ENCODE results near the gene GAPT.
A peak's percentile ranks its signal among the peaks of the same experiment; 100 is the strongest.

Gene GAPT
- 0 reads per million in 2 donors for total RNA-seq

DNA sequence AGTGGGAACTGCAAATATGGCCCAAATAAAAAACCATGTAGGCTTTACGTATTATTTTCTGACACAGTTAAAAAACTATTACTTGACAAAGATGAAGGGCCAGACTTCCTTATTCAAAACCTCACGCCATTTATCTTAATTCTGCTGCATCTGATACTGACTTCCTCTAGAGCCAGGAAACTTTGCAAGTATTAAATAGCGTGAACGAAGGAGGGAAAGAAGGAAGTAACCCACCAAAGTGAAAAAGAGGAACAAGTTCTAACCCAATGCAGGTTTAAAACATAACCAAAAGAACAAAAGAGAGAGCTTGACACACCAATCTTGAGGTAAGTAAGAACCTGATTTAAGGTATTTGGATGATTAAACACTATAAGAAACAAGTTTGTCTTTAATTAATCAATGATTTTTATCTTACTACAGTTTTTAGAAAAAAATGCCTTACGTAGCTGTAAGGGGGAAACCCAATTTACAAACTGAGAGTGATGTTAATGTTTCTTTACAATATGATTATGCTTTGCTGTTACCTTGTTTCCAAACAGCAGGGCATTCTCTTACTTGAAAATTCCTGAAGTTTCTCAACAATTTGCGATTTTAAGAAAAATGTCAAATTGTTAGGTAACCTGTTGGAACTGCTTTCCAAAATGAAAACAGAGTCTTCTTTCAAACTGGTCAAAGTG, at the start of gene GAPT:
GAPT (plus strand) TSS at position 220 of the 677 bp plus-strand sequence. CDS start 3,102 bp downstream, outside the sequence.
- DNase-seq = no peak

GRCh38 chr5:58444805-58445204, 46.4 kb upstream of the GAPT start:
- no peak for DNase-seq

DNA sequence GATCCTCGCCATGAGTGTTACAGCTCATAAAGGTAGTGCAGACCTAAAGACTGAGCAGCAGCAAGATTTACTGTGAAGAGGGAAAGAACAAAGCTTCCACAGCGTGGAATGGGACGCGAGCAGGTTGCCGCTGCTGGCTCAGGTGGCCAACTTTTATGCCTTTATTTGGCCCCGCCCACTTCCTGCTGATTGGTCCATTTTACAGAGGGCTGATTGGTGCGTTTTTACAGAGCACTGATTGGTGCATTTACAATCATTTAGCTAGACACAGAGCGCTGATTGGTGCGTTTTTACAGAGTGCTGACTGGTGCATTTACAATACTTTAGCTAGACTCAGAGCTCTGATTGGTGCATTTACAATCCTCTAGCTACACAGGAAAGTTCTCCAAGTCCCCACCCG, 45.2 kb upstream of the GAPT start:
- DNase-seq = no peak

DNA sequence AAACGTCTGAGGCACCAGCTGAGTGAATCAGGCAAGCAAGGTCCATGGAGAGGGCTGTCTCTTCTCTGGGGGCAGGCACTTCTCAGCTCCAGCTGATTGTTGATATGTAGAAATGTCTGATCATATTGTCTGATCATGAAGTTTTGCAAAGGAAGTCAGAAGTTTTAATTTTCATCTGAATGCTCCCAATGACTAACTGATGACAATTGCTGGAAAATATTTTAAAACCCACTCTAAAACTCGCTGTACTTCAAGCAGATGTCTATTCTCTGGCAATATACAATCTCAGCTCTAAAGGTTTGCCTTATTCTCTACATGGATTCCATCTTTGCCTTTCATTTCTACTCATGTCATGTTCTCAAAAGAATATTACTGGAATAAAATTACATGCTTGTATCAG, 44.0 kb upstream of the GAPT start:
- no peak for DNase-seq

GRCh38 chr5:58450018-58450417, 41.2 kb upstream of the GAPT start:
- DNase-seq = no peak

DNA sequence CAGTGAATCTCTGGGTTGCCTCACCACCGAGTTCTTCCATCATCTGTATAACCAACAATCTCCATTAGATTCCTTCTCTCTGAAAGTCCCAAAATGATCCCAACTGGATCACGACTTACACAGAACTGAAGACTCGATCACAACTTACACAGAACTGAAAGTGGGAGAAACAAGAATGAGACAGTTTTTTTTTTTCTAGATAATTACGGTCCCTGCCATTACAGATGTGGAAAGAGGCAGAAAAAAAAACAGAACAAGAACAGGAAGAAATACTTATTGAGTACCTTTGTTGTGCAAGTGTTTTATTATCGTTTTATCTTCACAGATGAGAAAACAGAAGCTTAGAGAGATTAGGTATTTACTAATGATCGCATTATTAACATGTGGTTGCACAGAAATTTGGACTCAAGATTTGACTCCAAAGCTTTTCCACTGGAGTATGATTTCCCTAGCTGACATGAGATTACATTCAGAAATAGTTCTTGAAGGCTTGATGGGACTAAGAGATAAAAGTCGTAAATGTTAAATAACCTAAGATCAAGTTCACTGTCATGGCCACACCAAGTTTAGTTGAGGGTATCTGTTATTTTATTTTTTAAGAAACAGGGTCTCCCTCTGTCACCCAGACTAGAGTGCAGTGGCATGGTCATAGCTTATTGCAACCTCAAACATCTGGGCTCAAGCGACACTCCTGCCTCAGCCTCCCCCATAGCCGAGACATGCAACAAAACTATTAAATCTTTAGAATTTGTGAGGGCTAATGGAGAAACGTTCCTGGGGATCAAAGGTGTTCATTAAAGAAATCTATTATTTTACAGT, 40.2 kb upstream of the GAPT start:
- DNase-seq = no peak

GRCh38 chr5:58451732-58452565, 39.3 kb upstream of the GAPT start:
- DNase-seq = no peak

GRCh38 chr5:58452566-58453258, 38.5 kb upstream of the GAPT start:
- DNase-seq = no peak

GRCh38 chr5:58453306-58453705, 37.9 kb upstream of the GAPT start:
- no peak for DNase-seq

GRCh38 chr5:58454025-58454424, 37.2 kb upstream of the GAPT start:
- no peak for DNase-seq

GRCh38 chr5:58455066-58455465, 36.2 kb upstream of the GAPT start:
- DNase-seq = no peak

DNA sequence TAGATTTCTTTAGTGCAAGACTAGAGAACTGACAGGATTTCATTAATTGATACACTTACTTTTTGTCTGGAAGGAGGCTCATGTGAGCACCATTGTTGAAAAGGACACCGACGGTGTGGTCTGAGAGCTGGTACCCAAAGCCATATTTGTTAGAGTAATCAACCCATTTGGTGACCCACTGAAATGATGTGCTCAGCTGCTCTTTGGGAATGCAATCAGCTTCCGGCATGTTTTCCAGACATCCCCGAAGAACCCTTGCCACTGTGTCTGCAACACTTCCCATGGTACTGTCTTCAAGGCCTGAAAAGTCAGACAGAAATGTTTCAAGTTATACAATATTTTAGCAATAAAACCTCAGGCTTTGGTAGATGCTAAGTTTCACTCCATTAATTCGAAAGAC, 35.8 kb upstream of the GAPT start:
- DNase-seq = no peak

DNA sequence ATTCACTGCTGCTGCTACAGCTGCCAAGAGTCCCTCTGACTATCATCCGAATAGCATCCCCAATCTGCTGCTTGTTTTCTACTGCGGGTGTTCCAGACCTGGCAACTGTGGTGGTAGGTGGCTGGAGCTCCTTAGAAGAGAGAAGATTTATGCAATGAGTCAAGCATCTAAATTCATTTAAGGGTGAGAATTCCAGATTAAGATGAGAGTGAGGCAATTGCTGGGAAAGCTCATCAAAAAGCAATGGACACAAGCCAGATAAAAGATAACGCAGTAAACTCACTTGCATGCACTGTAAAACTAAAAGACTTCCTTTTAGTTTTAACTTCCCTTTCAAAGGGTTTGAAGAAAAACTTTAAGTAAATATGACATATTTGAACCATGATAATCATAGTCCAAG, 35.2 kb upstream of the GAPT start:
- no peak for DNase-seq

GRCh38 chr5:58456486-58456885, 34.7 kb upstream of the GAPT start:
- no peak for DNase-seq

DNA sequence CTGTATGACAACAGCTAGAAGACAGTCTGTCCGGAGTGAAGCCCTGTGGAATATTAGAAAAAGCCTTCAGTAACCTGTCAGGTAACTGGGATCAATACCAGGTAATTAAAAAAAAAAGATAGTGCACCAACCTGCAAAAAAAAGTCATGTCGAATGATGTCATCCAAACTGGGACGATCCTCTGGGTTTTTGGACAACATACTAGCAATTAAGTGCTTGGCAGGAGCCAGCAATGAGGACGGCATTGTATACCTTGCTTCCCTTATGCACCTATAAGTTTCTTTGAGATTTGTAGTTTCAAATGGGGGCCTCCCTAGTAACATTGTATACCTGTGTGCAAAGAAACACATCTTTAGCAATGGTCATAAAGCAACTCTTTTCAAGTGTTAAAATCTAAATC, 34.2 kb upstream of the GAPT start:
- DNase-seq = no peak

GRCh38 chr5:58458141-58458742, 33.0 kb upstream of the GAPT start:
- no peak for DNase-seq

- DNase-seq = no peak
Observed at GRCh38 chr5:58458743-58459145, 32.5 kb upstream of the GAPT start.

DNA sequence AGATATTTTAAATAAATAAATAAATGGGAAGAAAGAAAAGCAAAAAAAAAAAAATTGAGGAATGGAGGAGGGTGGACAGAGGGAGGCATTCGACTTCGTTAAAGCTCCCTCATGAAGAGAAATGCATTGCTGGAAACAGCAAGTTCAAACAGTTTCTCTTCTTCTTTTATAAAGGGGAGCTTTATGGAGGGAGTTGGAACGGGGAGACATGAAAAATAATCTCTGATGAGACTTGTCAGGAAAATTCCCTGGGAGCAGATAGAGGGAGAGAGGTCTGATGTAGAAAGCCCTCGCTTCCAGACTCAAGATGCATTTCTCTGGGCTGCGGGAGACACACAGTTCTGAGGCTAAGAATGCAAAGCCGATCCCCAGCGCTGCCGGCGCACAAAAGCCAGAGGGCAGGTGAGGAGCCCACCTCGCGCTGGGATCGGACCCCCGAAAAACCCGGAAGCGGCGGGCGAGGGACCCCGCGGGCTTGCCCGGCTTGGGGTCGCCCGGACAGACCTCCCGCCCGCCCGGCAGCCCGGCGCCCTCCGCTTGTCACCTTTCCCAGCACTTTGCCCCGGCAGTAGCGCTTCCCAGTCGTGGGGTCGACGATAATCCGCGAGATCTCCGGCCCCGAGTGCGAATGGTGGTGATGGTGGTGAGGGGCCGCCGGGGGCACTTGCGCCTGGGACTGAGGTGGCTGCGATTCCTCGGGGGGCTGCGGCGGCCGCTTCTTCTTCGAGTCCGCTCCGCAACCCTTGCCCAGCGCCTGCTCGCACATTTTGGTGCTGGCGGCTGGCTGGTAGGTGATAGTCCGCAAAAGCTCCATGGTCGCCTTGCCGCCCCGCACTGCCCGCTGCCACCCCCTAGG, 31.9 kb upstream of the GAPT start:
- DNase-seq = no peak

GRCh38 chr5:58460002-58460731, 31.1 kb upstream of the GAPT start, which contains the start of gene PLK2:
Gene PLK2, minus strand, starts transcription at chr5:58460086. Its CDS starts 127 bp downstream, at chr5:58459959.
- peak; percentile 93 for DNase-seq

DNA sequence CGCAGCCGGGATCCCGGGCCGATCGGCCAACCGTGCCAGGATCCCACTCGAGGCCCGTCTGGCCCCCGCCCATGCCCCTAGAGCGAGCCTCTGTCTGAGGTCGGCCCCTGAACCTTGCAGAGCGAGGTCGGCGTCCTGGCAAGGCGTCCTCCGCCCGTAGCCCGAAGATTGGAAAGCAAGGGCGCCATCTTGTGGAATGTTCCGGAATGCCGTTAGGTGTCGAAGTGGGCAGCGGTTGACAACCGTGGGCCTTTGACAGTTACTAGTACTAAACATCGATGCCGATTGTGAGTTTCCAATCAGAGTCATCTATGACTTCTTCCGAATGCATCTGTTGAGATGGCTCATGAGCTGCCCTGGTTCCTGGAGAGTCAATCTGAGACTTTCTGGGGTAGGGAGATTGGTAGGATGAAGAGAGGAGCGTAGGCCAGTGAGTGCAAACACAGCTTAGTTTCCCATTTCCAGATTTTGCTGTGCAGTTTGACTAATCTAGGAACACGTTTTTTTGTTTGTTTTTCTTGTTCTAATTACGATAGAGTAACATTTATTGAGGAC, 30.4 kb upstream of the GAPT start:
- peak; percentile 89 for DNase-seq
